Fibroblast of lung (primary cell): Measurements from ENCODE around the gene PWP2.

Experiments
- EZH2 ChIP-seq: IDR thresholded peaks from 2 replicates; pipeline ENCODE4 v1.5.1; 2012; ENCODE audit warnings: low read length, control low read depth, mild to moderate bottlenecking; ENCODE audit errors: missing control alignments
- TF ChIP-seq, protein P1 (sequence below), 2 donors: IDR thresholded peaks in 1 of 2; conservative IDR thresholded peaks in 1 of 2; 1 replicate in 1 of 2; 2 replicates in 1 of 2; pipeline ENCODE4 v1.5.1; 2011 to 2012; ENCODE audit warnings: low read length in 2 of 2, control low read depth in 1 of 2, inconsistent platforms in 1 of 2, low read depth in 1 of 2, mild to moderate bottlenecking in 1 of 2

DNA sequence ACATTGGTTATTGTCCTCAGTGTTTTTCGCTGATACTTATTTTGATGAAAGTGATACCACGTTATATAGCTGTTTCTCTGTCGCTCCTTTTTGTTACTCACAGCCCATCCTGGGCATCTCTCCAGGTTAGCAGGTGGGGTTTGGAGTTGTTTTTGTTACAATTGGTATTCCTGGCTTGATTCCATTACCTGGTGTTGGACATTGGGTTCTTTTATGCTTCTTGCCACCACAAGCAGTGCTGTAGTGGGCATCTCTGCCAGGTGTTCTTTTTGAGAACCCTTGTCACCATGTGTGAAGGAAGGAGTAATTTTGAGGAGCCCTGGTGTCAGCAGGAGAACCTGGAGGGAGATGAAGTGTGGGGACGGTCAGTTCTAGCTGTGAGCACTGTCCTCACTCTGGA is 47.5 kb upstream of the PWP2 start:
- TF ChIP-seq, protein P1, sequence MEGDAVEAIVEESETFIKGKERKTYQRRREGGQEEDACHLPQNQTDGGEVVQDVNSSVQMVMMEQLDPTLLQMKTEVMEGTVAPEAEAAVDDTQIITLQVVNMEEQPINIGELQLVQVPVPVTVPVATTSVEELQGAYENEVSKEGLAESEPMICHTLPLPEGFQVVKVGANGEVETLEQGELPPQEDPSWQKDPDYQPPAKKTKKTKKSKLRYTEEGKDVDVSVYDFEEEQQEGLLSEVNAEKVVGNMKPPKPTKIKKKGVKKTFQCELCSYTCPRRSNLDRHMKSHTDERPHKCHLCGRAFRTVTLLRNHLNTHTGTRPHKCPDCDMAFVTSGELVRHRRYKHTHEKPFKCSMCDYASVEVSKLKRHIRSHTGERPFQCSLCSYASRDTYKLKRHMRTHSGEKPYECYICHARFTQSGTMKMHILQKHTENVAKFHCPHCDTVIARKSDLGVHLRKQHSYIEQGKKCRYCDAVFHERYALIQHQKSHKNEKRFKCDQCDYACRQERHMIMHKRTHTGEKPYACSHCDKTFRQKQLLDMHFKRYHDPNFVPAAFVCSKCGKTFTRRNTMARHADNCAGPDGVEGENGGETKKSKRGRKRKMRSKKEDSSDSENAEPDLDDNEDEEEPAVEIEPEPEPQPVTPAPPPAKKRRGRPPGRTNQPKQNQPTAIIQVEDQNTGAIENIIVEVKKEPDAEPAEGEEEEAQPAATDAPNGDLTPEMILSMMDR (conservative IDR thresholded peaks at IDR 0.05 in 1 of 2, IDR thresholded peaks at IDR 0.05 in 1 of 2; ENCODE audit: low read depth in 1 of 2, low read length in 2 of 2) = no peak
- no peak for TF ChIP-seq EZH2
